HepG2 (cell line): ENCODE results near the gene MARF1. TPM values are rescaled to one million over a fixed set of nuclear protein-coding genes. Genes with fewer than 3 reads are reported as not detected.

ENCODE experiments used
- ARNTL ChIP-seq: sonication (generic); formaldehyde crosslinking; IDR thresholded peaks from 2 replicates; pipeline ENCODE4 v1.4.0; 2020; ENCODE audit warnings: mild to moderate bottlenecking, missing genetic modification reagents
- ATF7 ChIP-seq, 2 experiments: fragments of 450-650 bp in 1 of 2; sonication (generic) in 1 of 2; formaldehyde crosslinking in 1 of 2; IDR thresholded peaks; 2 replicates each; pipeline versions ENCODE4 v1.4.0 to v1.6.1; 2016 to 2020; ENCODE audit warnings: antibody characterized with exemption in 1 of 2, mild to moderate bottlenecking in 1 of 2, missing genetic modification reagents in 1 of 2
- BCL6 ChIP-seq: IDR thresholded peaks from 2 replicates; pipeline ENCODE4 v1.6.1; 2016; ENCODE audit warnings: missing genetic modification reagents, missing compliant biosample characterization
- HOXA7 ChIP-seq: sonication (generic); formaldehyde crosslinking; IDR thresholded peaks from 2 replicates; pipeline ENCODE4 v1.8.1; 2022; ENCODE audit warnings: mild to moderate bottlenecking, missing genetic modification reagents, moderate library complexity
- MED13 ChIP-seq: sonication (generic); formaldehyde crosslinking; IDR thresholded peaks from 2 replicates; pipeline ENCODE4 v1.5.0; 2020; ENCODE audit warnings: missing genetic modification reagents
- RELA ChIP-seq: sonication (generic); formaldehyde crosslinking; IDR thresholded peaks from 2 replicates; pipeline ENCODE4 v1.4.0; 2020; ENCODE audit warnings: missing genetic modification reagents
- SP2 ChIP-seq: sonication (generic); formaldehyde crosslinking; IDR thresholded peaks from 2 replicates; pipeline ENCODE4 v1.5.1; 2020; ENCODE audit warnings: mild to moderate bottlenecking, missing genetic modification reagents
- SRSF9 ChIP-seq: fragments of 200-400 bp; formaldehyde crosslinking; IDR thresholded peaks from 2 replicates; pipeline ENCODE4 v1.6.1; 2018; ENCODE audit warnings: borderline replicate concordance, mild to moderate bottlenecking, low read depth, low read length; ENCODE audit not compliant: insufficient read depth, poor library complexity, severe bottlenecking
- polyA plus RNA-seq, 8 experiments: library from polyadenylated mRNA; depleted of rRNA in 3 of 8; stranded (reverse) in 7 of 8; unstranded in 1 of 8; fragments of >200 nt; fragmentation: Illumina TruSeq in 4 of 8; extraction: Trizol in 4 of 8; gene quantifications; 2 replicates each; pipeline versions ENCODE4 v1.2.1 to v1.2.3, GENCODE V29; 2011 to 2016; ENCODE audit warnings: low read depth in 4 of 8, missing spikeins in 1 of 8, mixed read lengths in 1 of 8; ENCODE audit not compliant: insufficient read depth in 1 of 8
- total RNA-seq, 5 experiments: library from RNA; depleted of rRNA; stranded (reverse); fragments of >200 nt; fragmentation: Illumina TruSeq; extraction: Trizol; gene quantifications; 2 replicates each; pipeline ENCODE4 v1.2.3, GENCODE V29; 2016; ENCODE audit warnings: low read depth in 1 of 5
- TF ChIP-seq, protein P1 (sequence below): sonication (generic); formaldehyde crosslinking; IDR thresholded peaks from 2 replicates; pipeline ENCODE4 v1.4.0; 2020; ENCODE audit warnings: mild to moderate bottlenecking, missing genetic modification reagents, borderline replicate concordance
- TF ChIP-seq, protein P2 (sequence below): sonication (generic); formaldehyde crosslinking; IDR thresholded peaks from 2 replicates; pipeline ENCODE4 v1.5.1; 2020; ENCODE audit warnings: mild to moderate bottlenecking, missing genetic modification reagents, moderate library complexity

The MARF1 gene
- total and polyA plus RNA-seq, 2 of the 13 experiments (the other 11 are each of a cell fraction or from before 2014, with no cell fraction given) = 8.7 to 20.7 TPM

DNA sequence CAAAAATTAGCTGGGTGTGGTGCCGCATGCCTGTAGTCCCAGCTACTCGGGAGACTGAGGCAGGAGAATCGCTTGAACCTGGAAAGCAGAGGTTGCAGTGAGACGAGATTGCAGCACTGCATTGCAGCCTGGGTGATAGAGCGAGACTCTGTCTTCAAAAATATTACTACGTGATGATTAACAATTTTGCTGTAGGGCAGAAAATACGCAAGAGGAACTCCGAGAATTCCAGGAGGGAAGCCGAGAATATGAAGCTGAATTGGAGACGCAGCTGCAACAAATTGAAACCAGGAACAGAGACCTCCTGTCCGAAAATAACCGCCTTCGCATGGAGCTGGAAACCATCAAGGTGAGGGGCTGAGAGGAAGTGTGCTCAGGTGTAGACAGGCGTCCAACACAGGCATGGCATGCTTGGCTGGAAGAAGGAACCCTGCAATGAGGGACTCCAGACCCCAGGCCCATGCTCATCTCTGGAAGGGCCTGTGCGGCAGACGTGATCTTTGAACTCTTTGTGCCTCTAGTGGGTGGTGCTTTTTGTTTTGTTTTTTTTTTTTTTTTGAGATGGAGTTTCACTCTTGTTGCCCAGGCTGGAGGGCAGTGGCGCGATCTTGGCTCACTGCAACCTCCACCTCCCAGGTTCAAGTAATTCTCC is 24.3 kb upstream of the MARF1 start (continued):
- TF ChIP-seq, protein P1, sequence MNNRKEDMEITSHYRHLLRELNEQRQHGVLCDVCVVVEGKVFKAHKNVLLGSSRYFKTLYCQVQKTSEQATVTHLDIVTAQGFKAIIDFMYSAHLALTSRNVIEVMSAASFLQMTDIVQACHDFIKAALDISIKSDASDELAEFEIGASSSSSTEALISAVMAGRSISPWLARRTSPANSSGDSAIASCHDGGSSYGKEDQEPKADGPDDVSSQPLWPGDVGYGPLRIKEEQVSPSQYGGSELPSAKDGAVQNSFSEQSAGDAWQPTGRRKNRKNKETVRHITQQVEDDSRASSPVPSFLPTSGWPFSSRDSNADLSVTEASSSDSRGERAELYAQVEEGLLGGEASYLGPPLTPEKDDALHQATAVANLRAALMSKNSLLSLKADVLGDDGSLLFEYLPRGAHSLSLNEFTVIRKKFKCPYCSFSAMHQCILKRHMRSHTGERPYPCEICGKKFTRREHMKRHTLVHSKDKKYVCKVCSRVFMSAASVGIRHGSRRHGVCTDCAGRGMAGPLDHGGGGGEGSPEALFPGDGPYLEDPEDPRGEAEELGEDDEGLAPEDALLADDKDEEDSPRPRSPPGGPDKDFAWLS (CRISPR knock-in tag) = no peak
- TF ChIP-seq HOXA7 (CRISPR knock-in tag) (no peak), ARNTL (CRISPR knock-in tag) (0 out of 2 replicates have a peak, but pooled peaks have one; percentile 36), SP2 (CRISPR knock-in tag) (no peak), BCL6 (CRISPR knock-in tag) (0 out of 2 replicates have a peak, but pooled peaks have one; percentile 11), RELA (CRISPR knock-in tag) (no peak), ATF7 (IDR thresholded peaks at IDR 0.05) (no peak), ATF7 (CRISPR knock-in tag; IDR thresholded peaks at IDR 0.05) (no peak), MED13 (no peak), SRSF9 (no peak)
- TF ChIP-seq, protein P2, sequence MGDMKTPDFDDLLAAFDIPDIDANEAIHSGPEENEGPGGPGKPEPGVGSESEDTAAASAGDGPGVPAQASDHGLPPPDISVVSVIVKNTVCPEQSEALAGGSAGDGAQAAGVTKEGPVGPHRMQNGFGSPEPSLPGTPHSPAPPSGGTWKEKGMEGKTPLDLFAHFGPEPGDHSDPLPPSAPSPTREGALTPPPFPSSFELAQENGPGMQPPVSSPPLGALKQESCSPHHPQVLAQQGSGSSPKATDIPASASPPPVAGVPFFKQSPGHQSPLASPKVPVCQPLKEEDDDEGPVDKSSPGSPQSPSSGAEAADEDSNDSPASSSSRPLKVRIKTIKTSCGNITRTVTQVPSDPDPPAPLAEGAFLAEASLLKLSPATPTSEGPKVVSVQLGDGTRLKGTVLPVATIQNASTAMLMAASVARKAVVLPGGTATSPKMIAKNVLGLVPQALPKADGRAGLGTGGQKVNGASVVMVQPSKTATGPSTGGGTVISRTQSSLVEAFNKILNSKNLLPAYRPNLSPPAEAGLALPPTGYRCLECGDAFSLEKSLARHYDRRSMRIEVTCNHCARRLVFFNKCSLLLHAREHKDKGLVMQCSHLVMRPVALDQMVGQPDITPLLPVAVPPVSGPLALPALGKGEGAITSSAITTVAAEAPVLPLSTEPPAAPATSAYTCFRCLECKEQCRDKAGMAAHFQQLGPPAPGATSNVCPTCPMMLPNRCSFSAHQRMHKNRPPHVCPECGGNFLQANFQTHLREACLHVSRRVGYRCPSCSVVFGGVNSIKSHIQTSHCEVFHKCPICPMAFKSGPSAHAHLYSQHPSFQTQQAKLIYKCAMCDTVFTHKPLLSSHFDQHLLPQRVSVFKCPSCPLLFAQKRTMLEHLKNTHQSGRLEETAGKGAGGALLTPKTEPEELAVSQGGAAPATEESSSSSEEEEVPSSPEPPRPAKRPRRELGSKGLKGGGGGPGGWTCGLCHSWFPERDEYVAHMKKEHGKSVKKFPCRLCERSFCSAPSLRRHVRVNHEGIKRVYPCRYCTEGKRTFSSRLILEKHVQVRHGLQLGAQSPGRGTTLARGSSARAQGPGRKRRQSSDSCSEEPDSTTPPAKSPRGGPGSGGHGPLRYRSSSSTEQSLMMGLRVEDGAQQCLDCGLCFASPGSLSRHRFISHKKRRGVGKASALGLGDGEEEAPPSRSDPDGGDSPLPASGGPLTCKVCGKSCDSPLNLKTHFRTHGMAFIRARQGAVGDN (CRISPR knock-in tag) = peak; percentile 27
